ENCODE measurements around the gene TSHZ2.
"Not testable (repeated sequence)": the region's sequence is repeated elsewhere in the genome, so short reads cannot be mapped to it uniquely, and the experiment has no call there.

The TSHZ2 gene

DNA sequence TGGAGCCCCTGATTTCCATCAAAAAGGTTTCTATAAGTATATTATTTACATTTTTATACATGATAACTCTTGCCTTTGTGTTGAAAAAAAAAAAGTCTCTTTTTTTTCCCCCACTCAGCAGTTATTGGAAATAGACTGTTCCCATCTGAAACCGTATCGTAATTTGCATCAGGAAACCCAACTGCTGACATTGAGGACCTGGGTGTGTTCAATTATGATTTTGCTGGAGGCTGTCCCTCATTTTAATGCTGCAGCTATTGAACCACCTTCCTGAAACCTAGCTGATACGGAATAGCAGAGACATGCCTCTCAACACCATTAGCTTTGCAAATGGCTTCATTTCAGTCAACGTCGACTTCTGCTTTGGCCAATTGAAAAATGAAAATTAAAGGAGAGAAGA lies 522.6 kb downstream of the TSHZ2 start:
- DNase-seq = no peak

DNA sequence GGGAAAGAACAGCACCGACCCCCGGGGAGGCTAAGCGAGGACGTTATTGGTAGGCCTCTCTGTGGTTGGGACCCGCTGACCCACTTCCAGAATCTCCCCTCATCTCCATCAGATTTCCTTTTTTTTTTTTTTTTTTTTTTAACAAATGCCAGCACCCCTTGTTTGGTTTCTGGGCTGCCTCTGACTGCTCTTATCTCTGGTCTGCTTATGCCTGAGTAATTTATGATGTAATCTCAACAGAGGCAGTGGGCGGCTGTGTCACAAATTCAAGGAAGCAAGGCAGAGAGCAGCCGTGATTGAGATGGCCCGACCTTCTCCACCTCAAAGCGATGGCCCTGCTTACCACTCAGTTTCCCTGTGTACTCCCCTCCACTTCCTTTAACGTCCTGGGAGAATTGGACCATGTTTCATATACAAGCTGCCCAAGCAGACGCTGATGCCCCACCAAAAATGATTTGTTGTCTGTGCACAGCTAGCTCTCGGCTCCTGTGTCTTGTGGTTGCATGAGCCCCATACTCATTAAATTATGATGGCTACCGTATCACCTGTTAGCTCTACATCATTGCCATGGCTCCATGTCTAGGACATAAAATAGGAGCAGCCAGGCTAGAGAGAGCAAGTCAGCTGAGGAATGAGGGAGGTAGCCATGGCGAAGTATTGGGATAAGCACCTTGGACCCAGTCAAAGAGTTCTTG lies 523.4 kb downstream of the TSHZ2 start:
- DNase-seq = no peak

DNA sequence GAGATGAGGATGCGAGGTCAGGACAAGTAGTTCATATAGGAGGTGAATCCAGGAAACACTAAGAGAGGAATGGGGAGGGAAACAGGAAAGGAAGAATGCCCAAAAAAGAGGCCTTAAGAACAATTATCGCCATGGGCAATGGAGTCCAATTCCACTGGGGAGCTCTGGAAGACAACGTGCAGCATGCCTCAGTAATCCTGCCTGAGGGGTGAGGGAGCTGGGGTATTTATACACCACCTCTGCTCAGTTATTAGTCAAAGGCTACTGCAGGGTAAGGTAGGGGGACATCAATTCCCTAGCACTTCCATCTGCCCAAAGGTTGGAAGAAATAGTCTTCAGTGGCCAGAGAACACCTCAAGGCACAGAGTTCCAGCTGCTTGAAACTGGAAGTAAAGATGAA lies 525.1 kb downstream of the TSHZ2 start:
- DNase-seq = no peak

DNA sequence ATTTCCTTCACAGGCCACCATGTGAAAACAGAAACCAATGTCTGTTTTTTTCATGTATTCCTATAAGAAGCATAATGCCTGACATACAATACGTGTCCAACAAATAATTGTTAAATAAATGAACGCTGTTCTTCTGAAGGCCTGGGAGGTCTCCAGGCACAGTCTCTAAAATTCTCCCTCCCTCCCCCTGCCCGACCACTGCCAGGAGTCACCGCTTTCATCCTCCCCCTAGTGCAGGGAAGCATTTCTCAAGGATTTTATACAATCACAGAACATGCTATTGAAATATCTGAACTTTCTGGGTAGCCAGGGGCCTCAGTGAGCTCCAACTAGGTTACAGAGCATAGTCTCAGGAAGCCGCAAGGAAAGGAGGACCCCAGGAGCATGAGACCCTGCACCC lies 526.2 kb downstream of the TSHZ2 start:
- no peak for DNase-seq

DNA sequence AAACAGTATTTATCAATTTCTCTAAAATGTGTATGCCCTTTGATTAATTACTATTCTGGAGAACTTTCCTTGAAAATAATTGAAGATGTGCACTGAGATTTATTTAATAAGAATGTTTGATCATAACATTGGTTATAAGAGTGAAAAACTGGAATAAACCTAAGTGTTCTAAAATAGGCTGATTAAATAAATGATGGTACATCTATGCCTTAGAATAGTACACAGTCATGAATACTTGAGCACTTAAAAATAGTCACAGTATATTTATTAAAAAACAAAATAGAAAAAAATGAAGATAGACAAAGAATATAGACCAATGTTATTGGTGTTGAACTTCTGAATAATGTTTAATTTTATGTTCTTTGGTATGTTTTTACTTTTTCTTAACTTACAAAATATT lies 528.5 kb downstream of the TSHZ2 start:
- DNase-seq = no peak

DNA sequence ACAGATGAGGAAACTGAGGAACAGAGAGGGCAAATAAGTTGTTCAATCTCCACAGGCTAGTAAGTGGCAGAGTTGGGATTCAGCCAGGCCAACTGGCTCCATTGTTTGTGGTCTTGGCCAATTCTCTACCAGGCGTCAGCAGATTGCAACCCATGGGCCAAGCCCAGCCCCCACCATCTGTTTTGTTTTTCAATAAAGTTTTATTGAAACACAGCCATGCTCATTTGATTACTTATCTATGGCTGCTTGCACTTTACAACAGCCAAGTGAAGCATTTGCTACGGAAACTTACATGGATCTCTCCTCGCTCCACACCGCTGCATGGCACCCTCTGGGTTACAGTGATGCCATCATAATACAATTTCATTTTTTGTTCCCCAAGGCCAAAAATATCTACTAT lies 530.7 kb downstream of the TSHZ2 start:
- DNase-seq = no peak

DNA sequence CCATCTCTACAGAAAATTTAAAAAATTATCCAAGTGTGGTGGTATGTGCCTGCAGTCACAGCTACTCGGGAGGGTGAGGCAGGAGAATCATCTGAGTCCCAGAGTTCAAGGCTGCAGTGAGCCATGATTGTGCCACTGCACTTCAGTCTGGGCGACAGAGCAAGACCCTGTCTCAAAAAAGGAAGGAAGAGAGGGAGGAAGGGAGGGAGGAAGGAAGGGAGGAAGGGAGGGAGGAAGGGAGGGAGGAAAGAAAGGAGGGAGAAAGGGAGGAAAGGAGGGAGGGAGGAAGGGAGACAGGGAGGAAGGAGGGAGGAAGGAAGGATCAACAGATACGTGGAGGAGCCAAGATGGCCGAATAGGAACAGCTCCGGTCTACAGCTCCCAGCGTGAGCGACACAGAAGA lies 531.4 kb downstream of the TSHZ2 start:
- peak; percentile 22 for DNase-seq

DNA sequence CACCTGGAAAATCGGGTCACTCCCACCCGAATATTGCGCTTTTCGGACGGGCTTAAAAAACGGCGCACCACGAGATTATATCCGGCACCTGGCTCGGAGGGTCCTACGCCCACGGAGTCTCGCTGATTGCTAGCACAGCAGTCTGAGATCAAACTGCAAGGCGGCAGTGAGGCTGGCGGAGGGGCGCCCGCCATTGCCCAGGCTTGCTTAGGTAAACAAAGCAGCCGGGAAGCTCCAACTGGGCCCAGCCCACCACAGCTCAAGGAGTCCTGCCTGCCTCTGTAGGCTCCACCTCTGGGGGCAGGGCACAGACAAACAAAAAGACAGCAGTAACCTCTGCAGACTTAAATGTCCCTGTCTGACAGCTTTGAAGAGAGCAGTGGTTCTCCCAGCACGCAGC lies 531.9 kb downstream of the TSHZ2 start:
- DNase-seq = not testable (repeated sequence)

DNA sequence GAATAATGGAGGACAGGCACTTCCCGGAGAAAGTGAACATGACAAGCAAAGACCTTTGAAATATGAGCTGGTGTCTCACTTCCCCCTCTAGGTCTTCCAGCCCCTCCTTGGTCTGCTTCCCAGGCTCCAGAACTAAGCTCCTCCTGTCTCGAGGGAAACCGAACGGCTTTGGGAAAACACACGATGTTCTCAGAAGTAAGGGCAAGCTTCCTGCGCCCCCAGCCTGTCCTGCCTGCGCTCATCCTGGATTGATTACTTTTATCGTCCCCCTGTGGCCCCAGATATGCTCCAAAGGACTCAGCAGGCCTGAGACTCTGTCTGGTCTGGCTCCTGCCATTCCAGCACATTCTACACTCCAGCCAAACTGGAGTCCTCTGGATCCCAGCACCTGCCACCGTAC lies 538.1 kb downstream of the TSHZ2 start:
- DNase-seq = no peak

DNA sequence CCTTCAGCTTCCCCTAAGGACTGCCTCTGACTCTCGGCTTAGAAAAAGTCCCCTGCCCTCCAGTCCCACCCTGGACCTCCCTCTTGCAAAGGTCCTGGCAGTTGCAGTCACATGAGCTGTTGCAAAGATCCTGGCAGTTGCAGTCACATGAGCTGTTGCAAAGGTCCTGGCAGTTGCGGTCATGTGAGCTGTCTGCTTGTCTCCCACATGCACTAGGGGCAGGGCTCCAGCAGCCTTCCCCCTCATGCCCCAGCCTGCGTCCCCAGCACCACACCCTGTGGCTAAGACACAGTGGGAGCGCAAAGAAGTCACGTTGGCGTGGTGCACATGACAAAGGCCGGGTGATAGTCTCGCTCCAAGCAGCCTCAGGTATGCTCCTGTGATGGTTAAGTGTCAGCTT lies 538.5 kb downstream of the TSHZ2 start:
- DNase-seq = no peak

DNA sequence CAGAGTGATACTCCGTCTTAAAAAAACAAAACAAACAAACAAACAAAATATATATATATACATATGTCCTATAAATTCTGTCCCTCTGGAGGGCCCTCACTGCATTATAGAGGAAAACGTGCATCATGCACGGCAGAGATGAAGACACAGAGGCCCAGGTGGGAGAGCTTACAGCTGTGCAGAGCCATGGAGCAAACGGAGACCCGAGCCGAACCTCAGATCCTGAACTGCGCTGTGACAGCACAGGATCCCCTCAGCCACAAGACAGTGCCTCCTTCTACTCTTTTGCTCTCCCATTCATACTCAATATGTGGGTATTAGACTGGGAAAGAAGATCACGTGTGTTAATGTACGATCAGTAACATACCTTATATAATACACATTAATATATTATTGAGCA lies 539.9 kb downstream of the TSHZ2 start:
- DNase-seq = no peak

DNA sequence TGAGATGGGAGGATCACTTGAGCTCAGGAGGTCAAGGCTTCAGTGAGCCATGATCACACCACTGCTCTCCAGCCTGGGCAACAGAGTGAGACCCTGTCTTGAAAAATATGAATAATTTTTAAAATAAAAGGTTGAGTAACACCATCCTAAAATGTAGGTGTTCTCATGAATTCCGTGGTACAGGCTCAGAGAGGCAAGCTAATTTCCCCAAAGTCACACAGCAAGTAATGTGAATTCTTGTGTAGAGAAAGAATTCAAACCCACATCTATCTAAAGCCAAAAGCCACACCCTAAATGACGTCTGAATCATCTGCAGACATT lies 541.0 kb downstream of the TSHZ2 start:
- no peak for DNase-seq

DNA sequence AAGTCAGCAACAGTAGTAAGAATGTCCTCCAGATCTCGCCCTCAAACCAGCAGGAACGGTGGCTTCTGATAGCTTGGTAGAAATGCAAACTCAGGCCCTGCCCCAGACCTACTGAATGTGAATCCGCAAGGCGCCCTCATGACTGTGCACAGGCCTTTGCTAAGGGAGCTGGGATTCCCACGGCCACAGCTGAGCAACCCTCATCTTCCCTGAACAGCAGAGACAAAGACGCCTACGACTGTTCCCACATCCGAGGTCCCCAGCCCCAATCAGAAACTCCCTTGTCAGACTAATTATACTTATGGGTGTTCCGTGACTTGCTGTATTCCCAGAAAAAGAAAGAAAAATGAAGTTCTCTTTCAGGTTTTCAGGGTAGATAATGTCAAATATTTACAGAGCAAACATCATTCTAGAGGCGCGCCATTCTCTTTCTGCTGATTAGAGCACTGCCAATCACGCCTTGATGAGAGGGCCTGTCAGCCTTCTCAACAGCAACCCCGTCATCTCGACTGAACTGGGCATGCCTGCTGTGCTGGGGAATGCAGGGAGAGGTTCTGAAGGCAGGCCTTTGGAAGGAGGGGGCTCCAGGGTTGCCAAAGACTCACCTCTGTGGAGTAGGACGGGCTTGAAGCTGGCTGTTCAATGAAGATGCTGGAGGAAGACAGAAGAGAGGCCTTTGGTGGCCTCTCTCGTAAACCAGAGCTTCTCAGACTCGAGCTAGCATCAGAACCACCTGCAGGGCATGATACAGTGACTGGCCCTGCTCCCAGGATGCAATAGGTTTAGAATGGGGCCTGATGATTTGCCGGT lies 541.5 kb downstream of the TSHZ2 start:
- no peak for DNase-seq

DNA sequence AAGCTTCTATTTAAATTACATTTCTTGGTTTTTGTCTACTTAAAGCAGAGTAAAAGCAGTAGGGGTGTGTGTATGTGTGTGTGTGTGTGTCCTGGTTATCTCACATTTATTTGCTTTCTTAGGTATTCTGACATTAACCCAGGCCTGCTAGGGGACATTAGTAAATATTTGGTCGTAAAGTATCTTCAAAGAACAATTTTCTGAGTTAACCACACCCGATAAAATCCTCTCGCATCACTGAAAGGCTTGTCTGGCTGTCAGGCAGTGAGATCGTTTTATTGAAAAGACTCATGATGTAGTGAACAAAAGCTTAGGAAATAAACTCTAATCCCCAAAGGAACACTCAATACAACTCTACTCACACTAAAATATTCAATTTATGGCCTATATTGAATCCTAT lies 543.6 kb downstream of the TSHZ2 start:
- no peak for DNase-seq

DNA sequence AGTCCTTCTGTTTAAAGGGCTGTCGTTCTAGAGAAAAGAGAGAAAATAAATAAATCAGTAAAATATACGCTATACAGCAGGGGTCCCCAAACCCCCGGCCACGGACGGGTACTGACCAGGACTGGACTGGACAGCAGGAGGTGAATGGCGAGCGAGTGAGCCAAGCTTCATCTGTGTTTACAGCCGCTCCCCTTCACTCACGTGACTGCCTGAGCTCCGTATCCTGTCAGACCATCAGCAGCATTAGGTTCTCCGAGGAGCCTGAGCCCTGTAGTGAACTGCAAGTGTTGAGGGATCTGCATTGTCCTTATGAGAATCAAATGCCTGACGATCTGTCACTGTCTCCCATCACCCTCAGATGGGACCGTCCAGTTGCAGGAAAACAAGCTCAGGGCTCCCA lies 545.0 kb downstream of the TSHZ2 start:
- DNase-seq = no peak

DNA sequence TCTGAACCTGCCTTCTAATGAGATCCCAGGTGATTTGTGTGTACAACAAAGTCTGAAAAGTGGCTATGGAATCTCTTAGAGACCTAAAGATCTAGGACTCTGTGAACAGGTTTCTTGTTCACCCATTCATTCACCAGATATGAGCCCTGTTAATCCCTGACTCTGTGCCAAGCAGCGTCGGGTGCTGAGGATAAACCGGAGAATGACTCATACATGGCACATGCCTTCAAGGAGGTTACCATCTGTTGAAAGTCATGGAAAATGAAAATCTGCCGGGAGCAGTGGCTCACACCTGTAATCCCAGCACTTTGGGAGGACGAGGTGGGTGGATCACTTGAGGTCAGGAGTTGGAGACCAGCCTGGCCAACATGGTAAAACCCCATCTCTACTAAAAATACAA lies 549.3 kb downstream of the TSHZ2 start:
- not testable (repeated sequence) for DNase-seq

DNA sequence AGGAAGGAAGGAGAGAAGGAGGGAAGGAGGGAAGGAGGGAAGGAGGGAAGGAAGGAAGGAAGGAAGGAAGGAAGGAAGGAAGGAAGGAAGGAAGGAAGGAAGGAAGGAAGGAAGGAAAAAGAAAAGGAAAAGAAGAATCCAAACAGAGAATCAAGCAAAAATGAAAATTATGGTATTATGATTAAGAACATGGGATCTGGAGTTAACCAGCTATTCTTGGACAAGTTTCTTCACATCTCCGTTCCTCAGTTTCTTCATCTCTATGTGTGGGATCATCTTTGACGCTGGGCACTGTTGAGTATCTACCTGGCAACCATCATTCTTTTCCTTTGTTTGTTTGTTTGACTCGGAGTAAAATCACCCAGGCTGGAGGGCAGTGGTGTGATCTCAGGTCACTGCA lies 549.9 kb downstream of the TSHZ2 start:
- DNase-seq = no peak

DNA sequence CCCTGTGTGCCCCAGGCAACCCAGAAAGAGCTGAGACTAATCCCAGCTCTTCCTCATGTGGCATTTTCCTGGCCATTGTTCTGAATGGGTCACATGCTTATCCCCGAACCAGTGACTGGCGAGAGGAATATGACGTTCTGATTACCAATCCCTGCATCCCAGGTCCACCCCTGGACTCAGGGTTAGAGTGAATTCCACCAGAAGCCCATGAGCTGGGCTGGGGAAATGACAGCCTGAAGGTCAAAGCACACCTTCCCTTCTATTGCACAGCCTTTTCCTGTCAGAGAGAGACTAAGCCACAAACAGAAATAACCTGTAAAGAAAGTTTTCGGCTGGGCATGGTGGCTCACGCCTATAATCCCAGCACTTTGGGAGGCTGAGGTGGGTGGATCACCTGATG lies 550.5 kb downstream of the TSHZ2 start:
- DNase-seq = no peak

DNA sequence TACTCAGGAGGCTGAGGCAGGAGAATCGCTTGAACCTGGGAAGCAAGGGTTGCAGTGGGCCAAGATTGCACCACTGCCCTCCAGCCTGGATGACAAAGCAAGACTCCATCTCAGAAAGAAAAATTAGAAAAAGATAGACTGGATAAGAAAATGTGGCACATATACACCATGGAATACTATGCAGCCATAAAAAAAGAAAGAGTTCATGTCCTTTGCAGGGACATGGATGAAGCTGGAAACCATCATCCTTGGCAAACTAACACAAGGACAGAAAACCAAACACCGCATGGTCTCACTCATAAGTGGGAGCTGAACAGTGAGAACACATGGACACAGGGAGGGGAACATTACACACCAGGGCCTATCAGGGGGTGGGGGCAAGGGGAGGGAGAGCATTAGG lies 551.5 kb downstream of the TSHZ2 start:
- DNase-seq = not testable (repeated sequence)

DNA sequence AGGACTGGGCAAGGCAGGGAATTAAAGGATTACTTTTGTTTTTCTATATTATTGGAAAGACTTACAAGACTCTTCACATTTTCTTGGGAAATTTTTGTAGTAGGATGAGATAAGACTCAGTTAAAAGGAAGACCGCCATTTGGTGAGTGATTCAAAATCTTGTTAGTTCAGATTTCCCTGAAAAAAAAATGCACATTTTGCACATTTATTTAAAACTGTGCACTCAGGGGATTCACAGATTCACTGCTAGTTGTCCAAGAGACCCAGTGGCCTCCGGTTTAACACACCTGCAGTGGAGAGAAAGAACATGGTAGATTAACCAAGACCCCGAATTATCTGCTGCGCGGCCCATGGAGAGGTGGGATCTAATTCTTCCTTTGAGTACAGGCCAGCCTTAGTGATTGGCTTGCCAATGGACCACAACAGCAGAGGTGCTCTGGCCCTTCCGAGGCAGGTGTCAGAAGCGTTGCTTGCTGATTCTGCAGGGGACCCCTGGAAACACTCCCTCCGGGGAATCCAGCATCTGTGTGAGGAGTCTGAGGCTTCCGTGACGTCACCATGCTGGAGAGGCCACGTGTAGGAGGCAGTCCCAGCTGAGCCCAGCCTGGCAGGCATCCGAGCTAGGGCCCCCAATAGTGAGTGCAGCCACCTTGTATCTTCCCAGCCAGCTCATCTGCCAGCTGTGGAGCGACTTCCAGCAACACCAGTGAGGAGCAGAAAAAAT lies 552.6 kb downstream of the TSHZ2 start:
- no peak for DNase-seq

DNA sequence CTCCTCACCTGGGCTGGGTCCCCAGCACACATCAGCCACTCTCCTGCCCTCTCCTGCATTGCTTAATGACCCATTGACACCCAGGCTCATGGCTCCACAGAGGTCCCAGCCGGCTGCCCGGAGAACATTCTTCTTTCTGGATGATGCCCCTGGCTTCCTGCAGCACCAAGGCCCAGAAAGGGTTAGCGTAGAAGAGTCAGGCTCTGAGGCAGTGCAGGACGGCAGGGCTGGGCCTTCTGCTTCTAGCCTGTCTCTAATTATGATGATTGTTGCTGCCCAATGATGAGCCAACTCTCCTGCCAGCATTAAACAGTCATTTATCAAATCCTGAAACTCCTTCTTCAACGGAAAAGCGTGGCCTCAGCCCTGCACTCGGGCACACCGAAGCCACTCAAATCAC lies 555.0 kb downstream of the TSHZ2 start:
- DNase-seq = no peak

DNA sequence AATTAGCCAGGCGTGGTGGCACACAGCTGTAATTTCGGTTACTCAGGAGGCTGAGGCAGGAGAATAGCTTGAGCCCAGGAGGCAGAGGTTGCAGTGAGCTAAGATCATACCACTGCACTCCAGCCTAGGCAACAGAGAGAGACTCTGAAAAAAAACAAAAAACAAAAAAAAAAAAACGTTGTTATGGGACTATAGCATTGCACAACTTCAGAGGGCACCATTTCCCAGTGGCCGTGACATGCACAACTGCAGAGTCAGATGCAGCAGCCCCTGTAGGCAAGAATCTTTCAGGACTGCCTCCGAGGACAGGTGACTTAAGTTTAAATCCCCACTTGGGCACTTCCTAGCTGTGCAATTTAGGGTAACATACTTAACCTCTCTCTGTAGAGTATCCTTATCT lies 557.5 kb downstream of the TSHZ2 start:
- DNase-seq = no peak

DNA sequence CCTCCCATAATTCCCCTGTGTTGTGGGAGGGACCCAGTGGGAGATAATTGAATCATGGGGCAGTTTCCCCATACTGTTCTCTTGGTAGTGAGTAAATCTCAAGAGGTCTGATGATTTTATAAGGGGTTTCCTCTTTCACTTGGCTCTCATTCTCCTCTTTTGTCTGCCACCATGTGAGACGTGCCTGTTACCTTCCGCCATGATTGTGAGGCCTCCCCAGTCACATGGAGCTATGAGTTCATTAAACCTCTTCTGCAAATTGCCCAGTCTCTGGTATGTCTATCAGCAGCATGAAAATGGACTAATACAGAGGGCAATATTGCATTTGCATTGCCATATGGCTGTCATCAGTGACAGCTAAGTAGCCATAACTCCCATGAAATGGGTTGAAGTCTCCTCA lies 558.3 kb downstream of the TSHZ2 start:
- no peak for DNase-seq

DNA sequence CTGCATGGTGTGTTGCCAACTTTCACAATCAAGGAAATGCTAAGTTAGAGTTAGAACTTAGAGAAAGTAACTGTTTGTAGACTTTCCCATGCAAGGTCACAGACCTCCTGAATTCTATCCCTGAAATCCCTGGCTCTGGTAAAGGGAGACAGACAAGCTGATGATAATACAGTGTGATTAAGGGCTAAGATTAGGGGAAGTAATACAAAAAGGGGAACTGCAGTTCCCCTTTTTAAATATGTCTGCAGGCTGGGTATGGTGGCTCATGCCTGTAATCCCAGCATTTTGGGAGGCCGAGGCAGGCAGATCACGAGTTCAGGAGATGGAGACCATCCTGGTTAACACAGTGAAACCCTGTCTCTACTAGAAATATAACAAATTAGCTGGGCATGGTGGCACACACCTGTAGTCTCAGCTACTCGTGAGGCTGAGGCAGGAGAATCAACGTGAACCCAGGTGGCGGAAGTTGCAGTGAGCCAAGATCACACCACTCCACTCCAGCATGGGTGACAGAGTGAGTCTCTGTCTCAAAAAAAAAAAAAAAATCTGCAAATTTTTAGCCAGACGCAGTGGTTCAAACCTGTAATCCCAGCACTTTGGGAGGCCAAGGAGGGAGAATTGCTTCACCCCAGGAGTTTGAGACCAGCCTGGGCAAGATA lies 560.6 kb downstream of the TSHZ2 start:
- not testable (repeated sequence) for DNase-seq

Measured in DMS79 (cell line).